ENCODE data around the gene ANKRD7.

- peak; percentile 97 for TF ChIP-seq CTCF (IDR thresholded peaks at IDR 0.05)
- TF ChIP-seq ZFX (IDR thresholded peaks at IDR 0.05; ENCODE audit: borderline replicate concordance), result no peak
Measured at GRCh38 chr7:118195837-118196474, 28.5 kb upstream of the ANKRD7 start.

Data from 22Rv1 (cell line).